NCI-H510A treated with DMSO at 0.1 percent for 48 hours (cell line): ENCODE results near the gene SMIM14.
"Not testable (repeated sequence)": the region's sequence is repeated elsewhere in the genome, so short reads cannot be mapped to it uniquely, and the experiment has no call there.

Experiments used
- DNase-seq: peaks from one replicate; lab custom pipeline; 2025; lab: John Stamatoyannopoulos, UW

SMIM14 gene

GRCh38 chr4:39530682-39531081, 108.0 kb downstream of the SMIM14 start:
- no peak for DNase-seq

GRCh38 chr4:39529534-39529933, 109.1 kb downstream of the SMIM14 start:
- no peak for DNase-seq

- no peak for DNase-seq
Observed at GRCh38 chr4:39528061-39528465, 110.6 kb downstream of the SMIM14 start.

GRCh38 chr4:39527296-39528060, 111.2 kb downstream of the SMIM14 start, which contains the start of gene UGDH:
Gene UGDH (minus strand): TSS chr4:39527439. CDS start chr4:39521512, 5,927 bp downstream.
- peak; percentile 86 for DNase-seq

GRCh38 chr4:39526765-39527295, 111.8 kb downstream of the SMIM14 start:
- DNase-seq: no peak

GRCh38 chr4:39525822-39526690, 112.6 kb downstream of the SMIM14 start:
- DNase-seq: no peak

GRCh38 chr4:39524161-39524957, 114.3 kb downstream of the SMIM14 start:
- DNase-seq: no peak

GRCh38 chr4:39522068-39522467, 116.6 kb downstream of the SMIM14 start:
- no peak for DNase-seq

- DNase-seq: no peak
Observed at GRCh38 chr4:39521253-39521919, 117.3 kb downstream of the SMIM14 start.

GRCh38 chr4:39518484-39518883, 120.2 kb downstream of the SMIM14 start:
- DNase-seq: no peak

GRCh38 chr4:39516407-39516966, 122.2 kb downstream of the SMIM14 start:
- no peak for DNase-seq

GRCh38 chr4:39515669-39516401, 122.8 kb downstream of the SMIM14 start:
- DNase-seq: not testable (repeated sequence)

- DNase-seq: peak; percentile 15
Observed at GRCh38 chr4:39514888-39515401, 123.7 kb downstream of the SMIM14 start.

GRCh38 chr4:39514266-39514665, 124.4 kb downstream of the SMIM14 start:
- not testable (repeated sequence) for DNase-seq

- DNase-seq: no peak
Observed at GRCh38 chr4:39510348-39510929, 128.2 kb downstream of the SMIM14 start.

- no peak for DNase-seq
Observed at GRCh38 chr4:39505581-39505980, 133.1 kb downstream of the SMIM14 start.

GRCh38 chr4:39504538-39504937, 134.1 kb downstream of the SMIM14 start:
- no peak for DNase-seq

- DNase-seq: not testable (repeated sequence)
Observed at GRCh38 chr4:39502664-39503035, 136.0 kb downstream of the SMIM14 start.

GRCh38 chr4:39502019-39502663, 136.5 kb downstream of the SMIM14 start:
- DNase-seq: no peak
